MM.1S (cell line): ENCODE data around the gene TTLL10.

Source experiments
- DNase-seq: peaks from one replicate; pipeline ENCODE4 v3.0.0-alpha.2; 2015
- H2AFZ ChIP-seq: fragments of 300-600 bp; sonication (generic); 2 replicates; pipeline ENCODE4 v1.6.0; 2016; ENCODE audit warnings: antibody characterized with exemption, low read length
- H3F3A ChIP-seq: fragments of 300-600 bp; sonication (generic); 2 replicates; pipeline ENCODE4 v1.6.1; 2016; ENCODE audit warnings: mild to moderate bottlenecking, antibody characterized with exemption, low read length, moderate library complexity, mixed read lengths; ENCODE audit not compliant: insufficient read depth
- H3K27ac ChIP-seq: fragments of 300-600 bp; sonication (generic); 2 replicates; pipeline ENCODE4 v1.5.1; 2016; ENCODE audit warnings: mild to moderate bottlenecking, low read length
- H3K27me3 ChIP-seq: fragments of 300-600 bp; sonication (generic); replicated peaks from 2 replicates; pipeline ENCODE4 v1.6.0; 2016; ENCODE audit warnings: low read length; ENCODE audit not compliant: insufficient read depth
- H3K36me3 ChIP-seq: fragments of 300-600 bp; sonication (generic); replicated peaks from 2 replicates; pipeline ENCODE4 v1.6.1; 2016; ENCODE audit warnings: mild to moderate bottlenecking, low read length, mixed read lengths; ENCODE audit not compliant: insufficient read depth
- H3K4me1 ChIP-seq: fragments of 300-600 bp; sonication (generic); 2 replicates; pipeline ENCODE4 v1.6.1; 2016; ENCODE audit warnings: low read length, mixed read lengths
- H3K4me2 ChIP-seq: fragments of 300-600 bp; sonication (generic); 2 replicates; pipeline ENCODE4 v1.6.0; 2016; ENCODE audit warnings: low read depth, low read length
- H3K4me3 ChIP-seq: fragments of 300-600 bp; sonication (generic); 2 replicates; pipeline ENCODE4 v1.5.1; 2016; ENCODE audit warnings: low read length, mixed read lengths
- H3K79me2 ChIP-seq: fragments of 300-600 bp; sonication (generic); 2 replicates; pipeline ENCODE4 v1.6.1; 2016; ENCODE audit warnings: mixed run types, low read length, mixed read lengths
- H3K9ac ChIP-seq: fragments of 300-600 bp; sonication (generic); 2 replicates; pipeline ENCODE4 v1.6.1; 2016; ENCODE audit warnings: low read length, mixed read lengths
- H3K9me2 ChIP-seq: fragments of 300-600 bp; sonication (generic); replicated peaks from 2 replicates; pipeline ENCODE4 v1.6.1; 2016; ENCODE audit warnings: mild to moderate bottlenecking, low read length, mixed read lengths; ENCODE audit not compliant: insufficient read depth
- H3K9me3 ChIP-seq: fragments of 300-600 bp; sonication (generic); replicated peaks from 2 replicates; pipeline ENCODE4 v1.6.1; 2016; ENCODE audit warnings: mild to moderate bottlenecking, low read length, mixed read lengths; ENCODE audit not compliant: insufficient read depth
- H4K20me1 ChIP-seq: fragments of 300-600 bp; sonication (generic); 2 replicates; pipeline ENCODE4 v1.6.1; 2016; ENCODE audit warnings: mild to moderate bottlenecking, low read length, moderate library complexity, mixed read lengths; ENCODE audit not compliant: insufficient read depth
- EZH2 ChIP-seq: fragments of 300-600 bp; sonication (generic); optimal IDR thresholded peaks from 2 replicates; pipeline ENCODE3; 2017; ENCODE audit warnings: low read depth, mild to moderate bottlenecking, antibody characterized with exemption, low read length, mixed read lengths
- EZH2phosphoT487 ChIP-seq: fragments of 300-600 bp; sonication (generic); IDR thresholded peaks from 2 replicates; pipeline ENCODE4 v1.6.1; 2018; ENCODE audit warnings: antibody characterized with exemption, low read length
- TF ChIP-seq, protein P1 (sequence below): fragments of 300-600 bp; sonication (generic); IDR thresholded peaks from 2 replicates; pipeline ENCODE4 v1.5.1; 2016; ENCODE audit warnings: antibody characterized with exemption, low read length, mixed read lengths

The TTLL10 gene

DNA sequence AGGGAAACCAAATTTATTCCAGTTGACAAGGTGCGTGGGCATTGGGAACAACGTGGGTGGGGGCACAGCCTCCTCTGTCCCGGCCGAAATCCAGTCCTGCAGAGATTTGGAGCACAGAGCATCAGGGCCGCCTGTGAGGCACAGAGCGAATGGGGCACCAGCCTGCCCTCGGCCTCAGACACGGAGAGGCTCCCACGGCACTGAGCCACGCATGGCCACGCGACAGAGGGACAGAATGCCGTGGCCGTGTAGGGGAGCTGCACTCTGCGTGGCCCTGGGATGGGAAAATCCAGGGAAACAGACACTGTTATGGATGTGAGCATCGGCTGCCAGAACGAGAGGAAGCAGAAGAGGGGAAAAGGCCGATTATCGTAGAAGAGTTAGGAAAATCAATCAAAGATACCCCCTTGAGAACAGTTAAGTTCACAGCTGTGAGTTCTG, 44.3 kb upstream of the TTLL10 start:
- Histone ChIP-seq H3K4me1 (no peaks in the 10 kb centered on the region), H3K36me3 (no peaks in the 10 kb centered on the region), H2AFZ (no peak overlapping the region), H3K27me3 (peaks cover 96% of the 10 kb centered on the region), H3F3A (no peaks in the 10 kb centered on the region), H3K9me3 (no peaks in the 10 kb centered on the region), H3K9me2 (no peaks in the 10 kb centered on the region), H3K9ac (no peak overlapping the region), H3K4me3 (no peak overlapping the region), H4K20me1 (peaks cover 3% of the 10 kb centered on the region; the same call in 1 of the 2 replicates), H3K4me2 (no peak overlapping the region), H3K27ac (no peak overlapping the region), H3K79me2 (no peaks in the 10 kb centered on the region)
- DNase-seq: no peak
- TF ChIP-seq EZH2 (no peak), EZH2phosphoT487 (no peak)
- TF ChIP-seq, protein P1, sequence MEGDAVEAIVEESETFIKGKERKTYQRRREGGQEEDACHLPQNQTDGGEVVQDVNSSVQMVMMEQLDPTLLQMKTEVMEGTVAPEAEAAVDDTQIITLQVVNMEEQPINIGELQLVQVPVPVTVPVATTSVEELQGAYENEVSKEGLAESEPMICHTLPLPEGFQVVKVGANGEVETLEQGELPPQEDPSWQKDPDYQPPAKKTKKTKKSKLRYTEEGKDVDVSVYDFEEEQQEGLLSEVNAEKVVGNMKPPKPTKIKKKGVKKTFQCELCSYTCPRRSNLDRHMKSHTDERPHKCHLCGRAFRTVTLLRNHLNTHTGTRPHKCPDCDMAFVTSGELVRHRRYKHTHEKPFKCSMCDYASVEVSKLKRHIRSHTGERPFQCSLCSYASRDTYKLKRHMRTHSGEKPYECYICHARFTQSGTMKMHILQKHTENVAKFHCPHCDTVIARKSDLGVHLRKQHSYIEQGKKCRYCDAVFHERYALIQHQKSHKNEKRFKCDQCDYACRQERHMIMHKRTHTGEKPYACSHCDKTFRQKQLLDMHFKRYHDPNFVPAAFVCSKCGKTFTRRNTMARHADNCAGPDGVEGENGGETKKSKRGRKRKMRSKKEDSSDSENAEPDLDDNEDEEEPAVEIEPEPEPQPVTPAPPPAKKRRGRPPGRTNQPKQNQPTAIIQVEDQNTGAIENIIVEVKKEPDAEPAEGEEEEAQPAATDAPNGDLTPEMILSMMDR: no peak

DNA sequence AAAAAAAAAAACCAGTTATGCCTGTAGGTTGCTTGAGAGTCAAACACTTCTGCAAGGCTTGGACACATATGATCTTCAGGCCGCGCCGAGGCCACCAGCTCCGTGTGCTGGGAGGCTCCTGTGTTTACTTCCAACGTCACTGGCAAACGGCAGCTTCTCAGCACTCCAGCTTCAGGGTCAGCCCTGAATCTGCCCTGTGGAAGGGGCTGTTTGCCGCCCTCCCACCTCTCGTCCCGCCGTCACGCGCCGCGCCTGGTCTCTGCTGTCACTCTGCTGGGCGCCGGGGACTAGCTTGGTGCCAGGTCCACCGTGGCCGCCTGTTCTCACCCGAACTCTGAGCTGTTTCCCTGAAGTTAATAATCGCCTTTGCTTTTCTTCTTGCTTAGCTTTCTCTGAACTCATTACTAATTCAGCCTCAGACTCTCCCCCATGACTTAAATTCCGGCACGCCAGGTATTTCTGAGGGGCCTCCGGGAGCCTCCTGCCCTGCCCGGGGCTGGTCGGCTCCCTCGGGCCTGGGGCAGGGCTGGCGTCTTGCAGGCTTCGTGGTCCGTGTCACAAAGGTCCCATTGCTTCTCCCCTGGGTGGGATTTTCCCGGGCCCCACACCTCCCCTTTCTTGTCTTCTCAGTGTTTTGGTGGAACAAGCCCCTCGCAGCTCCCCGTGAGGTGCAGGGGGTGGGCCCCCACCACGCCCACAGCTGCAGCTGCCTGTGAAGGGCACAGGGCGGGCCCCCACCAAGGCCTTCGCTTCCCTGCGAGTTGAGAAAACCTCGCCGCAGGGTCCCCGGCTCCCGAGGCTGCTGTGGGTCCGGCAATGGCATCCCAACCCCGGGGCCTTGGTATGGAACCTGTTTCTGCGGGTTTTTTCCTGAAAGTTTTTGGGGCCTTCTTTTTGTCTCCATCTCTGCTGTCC, 43.2 kb upstream of the TTLL10 start:
- peaks cover 3% of the 10 kb centered on the region; the same call in 1 of the 2 replicates for H4K20me1 ChIP-seq
- H3K4me1 ChIP-seq: no peaks in the 10 kb centered on the region
- H2AFZ ChIP-seq: no peak overlapping the region
- no peaks in the 10 kb centered on the region for H3K36me3 ChIP-seq
- DNase-seq: no peak
- no peaks in the 10 kb centered on the region for H3K9me2 ChIP-seq
- H3K9ac ChIP-seq: no peak overlapping the region
- peaks cover 96% of the 10 kb centered on the region for H3K27me3 ChIP-seq
- no peaks in the 10 kb centered on the region for H3F3A ChIP-seq
- no peaks in the 10 kb centered on the region for H3K79me2 ChIP-seq
- H3K4me3 ChIP-seq: no peak overlapping the region
- no peaks in the 10 kb centered on the region for H3K9me3 ChIP-seq
- no peak overlapping the region for H3K4me2 ChIP-seq
- TF ChIP-seq EZH2 (no peak), EZH2phosphoT487 (0 out of 2 replicates have a peak, but pooled peaks have one; percentile 33)
- no peak overlapping the region for H3K27ac ChIP-seq

DNA sequence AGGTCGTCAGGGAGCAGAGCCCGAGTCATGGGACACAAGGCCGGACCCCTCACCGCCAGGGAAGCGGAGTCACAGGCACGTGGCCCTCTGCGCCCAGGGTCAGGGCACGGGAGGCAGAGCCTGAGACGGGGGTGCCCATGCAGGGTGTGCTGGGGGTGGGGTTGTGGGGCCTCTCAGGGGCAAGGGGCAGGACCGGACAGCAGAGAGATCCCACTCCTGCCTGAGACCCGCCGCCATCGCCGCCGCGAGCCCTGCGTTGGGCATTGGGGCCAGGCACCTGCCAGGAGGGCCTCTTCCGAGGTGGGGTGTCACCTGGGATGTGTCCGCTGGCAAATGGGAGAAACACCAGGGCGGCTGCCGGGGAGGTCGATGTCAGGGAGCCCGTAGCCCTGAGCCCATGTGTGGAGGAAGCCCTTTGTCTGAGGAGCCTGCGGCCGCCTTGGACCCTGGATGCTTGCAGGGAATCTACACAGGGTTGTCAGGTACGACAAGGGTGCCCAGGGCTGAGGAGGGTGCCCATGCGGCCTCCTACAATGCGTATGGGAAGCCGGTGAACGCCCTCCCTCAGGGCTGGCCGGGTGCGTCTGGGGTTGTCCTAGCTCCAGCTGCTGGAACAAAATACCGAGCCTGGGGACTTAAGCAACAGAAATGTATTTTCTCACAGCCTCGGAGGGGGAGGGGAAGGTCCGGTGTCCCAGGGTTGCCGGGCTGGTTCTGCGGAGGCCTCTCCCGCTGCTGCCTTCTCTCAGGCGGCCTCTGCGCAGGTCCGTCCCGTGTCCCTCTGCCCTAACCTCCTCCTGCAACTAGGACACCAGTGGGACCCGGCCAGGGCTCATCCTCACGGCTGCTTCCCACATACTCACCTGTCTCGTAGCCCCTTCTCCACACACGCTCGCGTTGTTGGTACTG, 41.4 kb upstream of the TTLL10 start:
- peaks cover 92% of the 10 kb centered on the region for H3K27me3 ChIP-seq
- H3K9ac ChIP-seq: no peak overlapping the region
- H3K9me3 ChIP-seq: no peaks in the 10 kb centered on the region
- H3K4me3 ChIP-seq: no peak overlapping the region
- no peaks in the 10 kb centered on the region for H3K79me2 ChIP-seq
- H3K9me2 ChIP-seq: no peaks in the 10 kb centered on the region
- H4K20me1 ChIP-seq: peaks cover 3% of the 10 kb centered on the region; the same call in 1 of the 2 replicates
- H3K36me3 ChIP-seq: no peaks in the 10 kb centered on the region
- H3F3A ChIP-seq: no peaks in the 10 kb centered on the region
- TF ChIP-seq EZH2 (no peak), EZH2phosphoT487 (no peak)
- TF ChIP-seq, protein P1: no peak
- H3K27ac ChIP-seq: no peak overlapping the region
- no peak for DNase-seq
- H2AFZ ChIP-seq: no peak overlapping the region
- H3K4me2 ChIP-seq: no peak overlapping the region
- peaks cover 9% of the 10 kb centered on the region for H3K4me1 ChIP-seq
